Keratinocyte (primary cell): ENCODE measurements around the gene QPCTL. TPM values are rescaled to one million over a fixed set of nuclear protein-coding genes. Genes with fewer than 3 reads are reported as not detected.

Experiments used
- DNase-seq: peaks from one replicate; pipeline ENCODE4 v3.0.0-alpha.2; 2011; ENCODE audit warnings: low read depth, missing footprints, low spot score
- FAIRE-seq: peaks from 2 replicates; lab custom pipeline; 2011; peaks lifted over from hg19 to GRCh38; lab: Jason Lieb, UNC
- H2AFZ ChIP-seq: 2 replicates; pipeline ENCODE4 v1.6.0; 2012; ENCODE audit warnings: low read length, control low read depth, inconsistent platforms; ENCODE audit not compliant: control insufficient read depth
- H3K27ac ChIP-seq: 2 replicates; pipeline ENCODE4 v1.5.1; 2011; ENCODE audit warnings: low read length; ENCODE audit not compliant: control insufficient read depth, insufficient read depth
- H3K27me3 ChIP-seq: 3 replicates; pipeline ENCODE4 v1.6.0; 2011; ENCODE audit warnings: low read length; ENCODE audit not compliant: control insufficient read depth, insufficient read depth; ENCODE audit errors: extremely low read depth
- H3K36me3 ChIP-seq, 2 experiments: 2 replicates in 1 of 2; 3 replicates in 1 of 2; pipeline ENCODE4 v1.5.1; 2011; ENCODE audit warnings: low read length in 2 of 2, mild to moderate bottlenecking in 1 of 2; ENCODE audit not compliant: control insufficient read depth in 2 of 2, insufficient read depth in 2 of 2; ENCODE audit errors: extremely low read depth in 1 of 2
- H3K4me1 ChIP-seq: 3 replicates; pipeline ENCODE4 v1.5.1; 2011; ENCODE audit warnings: low read length; ENCODE audit not compliant: control insufficient read depth, insufficient read depth; ENCODE audit errors: extremely low read depth
- H3K4me2 ChIP-seq: 3 replicates; pipeline ENCODE4 v1.6.0; 2011; ENCODE audit warnings: low read depth, low read length; ENCODE audit not compliant: control insufficient read depth, insufficient read depth; ENCODE audit errors: extremely low read depth
- H3K4me3 ChIP-seq, 3 experiments: fragments of 200-600 bp in 1 of 3; sonication (generic) in 1 of 3; 2 replicates in 2 of 3; 3 replicates in 1 of 3; pipeline ENCODE4 v1.5.1; 2011 to 2016; ENCODE audit warnings: low read length in 3 of 3, mild to moderate bottlenecking in 3 of 3, control low read depth in 2 of 3, inconsistent platforms in 1 of 3, low read depth in 1 of 3, mixed read lengths in 1 of 3, mixed run types in 1 of 3, moderate library complexity in 1 of 3; ENCODE audit not compliant: control insufficient read depth in 2 of 3, insufficient read depth in 2 of 3; ENCODE audit errors: extremely low read depth in 1 of 3
- H3K79me2 ChIP-seq: 2 replicates; pipeline ENCODE4 v1.6.0; 2012; ENCODE audit warnings: low read length; ENCODE audit not compliant: control insufficient read depth, insufficient read depth
- H3K9ac ChIP-seq: 3 replicates; pipeline ENCODE4 v1.6.0; 2011; ENCODE audit warnings: low read length; ENCODE audit not compliant: control insufficient read depth, insufficient read depth; ENCODE audit errors: extremely low read depth
- H3K9me1 ChIP-seq: 3 replicates; pipeline ENCODE4 v1.6.0; 2011; ENCODE audit warnings: low read length; ENCODE audit not compliant: control insufficient read depth, insufficient read depth; ENCODE audit errors: extremely low read depth
- H3K9me3 ChIP-seq: 2 replicates; pipeline ENCODE4 v1.5.1; 2012; ENCODE audit warnings: low read depth, low read length; ENCODE audit not compliant: control insufficient read depth
- H4K20me1 ChIP-seq: 3 replicates; pipeline ENCODE4 v1.6.0; 2011; ENCODE audit warnings: low read length; ENCODE audit not compliant: control insufficient read depth, insufficient read depth; ENCODE audit errors: extremely low read depth
- CTCF ChIP-seq, 3 experiments: IDR thresholded peaks in 1 of 3; conservative IDR thresholded peaks in 1 of 3; optimal IDR thresholded peaks in 1 of 3; 2 replicates in 2 of 3; 3 replicates in 1 of 3; pipeline versions ENCODE3 to v1.5.1; 2011; ENCODE audit warnings: low read length in 3 of 3, mild to moderate bottlenecking in 3 of 3, moderate library complexity in 2 of 3, control low read depth in 1 of 3, inconsistent platforms in 1 of 3; ENCODE audit not compliant: insufficient read depth in 2 of 3; ENCODE audit errors: extremely low read depth in 1 of 3
- EZH2 ChIP-seq: IDR thresholded peaks from one replicate; pipeline ENCODE4 v1.6.1; 2012; ENCODE audit warnings: inconsistent platforms, mild to moderate bottlenecking, low read length, moderate library complexity
- dilution Hi-C: fragments of 300-500 bp; cut with MboI; formaldehyde crosslinking; loops from one replicate; pipeline ENCODE4 v1.7.0; 2020; ENCODE audit warnings: low sequenced_read_pairs; ENCODE audit not compliant: extremely low pct_ligation_motif_present
- polyA plus RNA-seq, 5 experiments: library from polyadenylated mRNA; depleted of rRNA in 3 of 5; stranded (reverse) in 3 of 5; stranded (forward) in 1 of 5; unstranded in 1 of 5; fragments of >200 nt; gene quantifications; 1 replicate in 1 of 5; 2 replicates in 3 of 5; 3 replicates in 1 of 5; pipeline versions ENCODE4 v1.2.1 to v1.2.3, GENCODE V29; 2011 to 2012; ENCODE audit warnings: missing spikeins in 2 of 5, low read depth in 1 of 5, low replicate concordance in 1 of 5

The QPCTL gene
- polyA plus RNA-seq, 1 donor (not counting 4 experiments of a cell fraction or from before 2014, with no cell fraction given), result 11.9 TPM

- Histone ChIP-seq H4K20me1 (no peaks in the 10 kb centered on the region), H3K4me1 (peaks cover 16% of the 10 kb centered on the region), H3K27ac (no peak within 1 kb of the TSS), H3K9ac (no peak within 1 kb of the TSS), H3K9me1 (no peaks in the 10 kb centered on the region), H3K4me3 (no peak within 1 kb of the TSS), H3K9me3 (no peaks in the 10 kb centered on the region), H3K79me2 (peaks cover 24% of the 10 kb centered on the region), H3K27me3 (no peaks in the 10 kb centered on the region), H3K36me3 (no peaks in the 10 kb centered on the region), H3K4me2 (no peak within 1 kb of the TSS), H2AFZ (no peak within 1 kb of the TSS)
- no peak for DNase-seq
- dilution Hi-C loops, result no loop called here
- TF ChIP-seq CTCF (optimal IDR thresholded peaks at IDR 0.05 in 1 of 3, IDR thresholded peaks at IDR 0.05 in 1 of 3, conservative IDR thresholded peaks at IDR 0.05 in 1 of 3; ENCODE audit: extremely low read depth in 1 of 3, insufficient read depth in 2 of 3, low read length in 3 of 3), result no peak
- no peak for TF ChIP-seq EZH2
- FAIRE-seq, result no peak
Measured at GRCh38 chr19:45733160-45733810, 40.8 kb downstream of the QPCTL start, which contains the start of gene MEIOSIN. TSS of gene MEIOSIN (plus strand) at chr19:45733439. CDS start at chr19:45735377, 1,938 bp downstream.

DNA sequence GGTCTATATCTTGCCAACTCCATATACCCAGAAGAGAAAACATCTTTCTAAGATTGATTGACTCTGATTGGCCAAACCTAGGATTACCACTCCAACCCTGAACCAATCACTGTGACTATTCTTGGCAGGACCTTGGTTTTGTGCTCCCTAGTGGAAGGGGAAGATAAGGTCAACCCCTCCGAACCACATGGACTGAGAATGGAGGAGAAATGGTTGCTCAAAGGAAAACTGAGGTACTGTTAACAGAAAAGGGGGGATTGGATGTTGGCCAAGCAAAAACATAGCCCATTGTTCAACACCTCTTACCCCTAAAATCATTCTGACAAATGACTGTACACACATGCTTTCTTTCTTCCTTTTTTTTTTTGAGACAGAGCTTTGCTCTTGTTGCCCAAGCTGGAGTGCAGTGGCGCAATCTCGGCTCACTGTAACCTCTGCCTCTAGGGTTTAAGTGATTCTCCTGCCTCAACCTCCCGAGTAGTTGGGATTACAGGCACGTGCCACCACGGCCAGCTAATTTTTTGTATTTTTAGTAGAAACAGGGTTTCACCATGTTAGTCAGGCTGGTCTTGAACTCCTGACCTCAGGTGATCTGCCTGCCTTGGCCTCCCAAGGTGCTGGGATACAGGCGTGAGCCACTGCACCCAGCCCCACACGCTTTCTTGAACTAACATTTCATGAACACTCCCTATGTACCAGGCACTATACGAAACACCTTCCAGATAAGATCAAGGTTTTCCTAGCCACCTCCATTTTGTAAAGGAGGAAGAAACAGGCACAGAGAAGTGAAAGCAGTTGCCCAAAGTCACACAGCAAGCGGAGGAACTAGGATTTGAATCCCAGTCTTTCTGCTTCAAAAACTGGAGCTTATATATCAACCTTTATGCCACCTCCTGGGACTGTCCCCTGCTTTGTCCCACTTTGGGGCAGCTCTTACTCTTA lies 47.3 kb downstream of the QPCTL start:
- TF ChIP-seq CTCF (optimal IDR thresholded peaks at IDR 0.05 in 1 of 3, IDR thresholded peaks at IDR 0.05 in 1 of 3, conservative IDR thresholded peaks at IDR 0.05 in 1 of 3; ENCODE audit: extremely low read depth in 1 of 3, insufficient read depth in 2 of 3, low read length in 3 of 3) (no peak), EZH2 (no peak)
- no peaks in the 10 kb centered on the region for H3K9me3 ChIP-seq
- H3K27ac ChIP-seq, result no peak overlapping the region
- H3K79me2 ChIP-seq, result no peaks in the 10 kb centered on the region
- peaks cover 4% of the 10 kb centered on the region for H3K4me1 ChIP-seq
- DNase-seq (no peak), FAIRE-seq (no peak)
- H3K9ac ChIP-seq, result no peak overlapping the region
- no peaks in the 10 kb centered on the region for H3K27me3 ChIP-seq
- H3K4me3 ChIP-seq, result no peak overlapping the region
- H3K9me1 ChIP-seq, result no peaks in the 10 kb centered on the region
- dilution Hi-C loops, result no loop called here
- no peaks in the 10 kb centered on the region for H3K36me3 ChIP-seq
- H2AFZ ChIP-seq, result no peak overlapping the region
- H3K4me2 ChIP-seq, result no peak overlapping the region
- no peaks in the 10 kb centered on the region for H4K20me1 ChIP-seq
